Epithelial cell of proximal tubule (primary cell): ENCODE measurements around the gene DSTN. TPM values are rescaled to one million over a fixed set of nuclear protein-coding genes. Genes with fewer than 3 reads are reported as not detected.

Experiments used
- DNase-seq: peaks from one replicate; pipeline ENCODE4 v3.0.0-alpha.2; 2011; ENCODE audit warnings: low read depth
- H3K4me3 ChIP-seq: 2 replicates; pipeline ENCODE4 v1.5.1; 2011; ENCODE audit warnings: low read depth, mild to moderate bottlenecking, low read length
- CTCF ChIP-seq: conservative IDR thresholded peaks from 2 replicates; pipeline ENCODE4 v1.5.1; 2012; ENCODE audit warnings: low read depth, mild to moderate bottlenecking, low read length
- total RNA-seq: library from RNA; depleted of rRNA; stranded (reverse); fragments of >200 nt; gene quantifications from 2 replicates; pipeline ENCODE4 v1.2.3, GENCODE V29; 2015

The DSTN gene
- total RNA-seq, 1 donor from 2014 or later = 317 TPM

GRCh38 chr20:17529586-17529985 is 40.3 kb upstream of the DSTN start:
- TF ChIP-seq CTCF = no peak
- no peak overlapping the region for H3K4me3 ChIP-seq
- DNase-seq = no peak

GRCh38 chr20:17530153-17530552 is 39.7 kb upstream of the DSTN start:
- no peak for TF ChIP-seq CTCF
- H3K4me3 ChIP-seq = no peak overlapping the region
- no peak for DNase-seq

GRCh38 chr20:17530716-17531664 is 38.9 kb upstream of the DSTN start, which contains the start of gene BFSP1:
TSS of gene BFSP1 (minus strand) at chr20:17531379. CDS start at chr20:17531329, 50 bp downstream.
- peak within 1 kb of the TSS; percentile 56 for H3K4me3 ChIP-seq
- DNase-seq = no peak
- TF ChIP-seq CTCF = no peak

- no peak for DNase-seq
- H3K4me3 ChIP-seq = peak overlapping the region; percentile 56
- TF ChIP-seq CTCF = no peak
Measured at GRCh38 chr20:17531665-17532025, 38.2 kb upstream of the DSTN start.

GRCh38 chr20:17533396-17533795 is 36.5 kb upstream of the DSTN start:
- DNase-seq = no peak
- H3K4me3 ChIP-seq = no peak overlapping the region
- no peak for TF ChIP-seq CTCF

- DNase-seq = no peak
- no peak overlapping the region for H3K4me3 ChIP-seq
- no peak for TF ChIP-seq CTCF
Measured at GRCh38 chr20:17534077-17534476, 35.8 kb upstream of the DSTN start.
